OCI-LY1 (cell line): ENCODE results near the gene ALDH1A1.

Experiments
- EZH2 ChIP-seq: fragments of 200-600 bp; sonication (generic), shearing (Covaris generic); IDR thresholded peaks from 2 replicates; pipeline ENCODE4 v1.8.0; 2017; ENCODE audit warnings: borderline replicate concordance, mixed run types, mild to moderate bottlenecking, antibody characterized with exemption, low read length, moderate library complexity, mixed read lengths
- TF ChIP-seq, protein P1 (sequence below): fragments of 200-600 bp; sonication (generic), shearing (Covaris generic); IDR thresholded peaks from 2 replicates; pipeline ENCODE4 v1.5.1; 2017; ENCODE audit warnings: mild to moderate bottlenecking, antibody characterized with exemption, low read length, moderate library complexity, mixed read lengths

GRCh38 chr9:72998363-72998762 lies 45.5 kb upstream of the ALDH1A1 start:
- TF ChIP-seq, protein P1, sequence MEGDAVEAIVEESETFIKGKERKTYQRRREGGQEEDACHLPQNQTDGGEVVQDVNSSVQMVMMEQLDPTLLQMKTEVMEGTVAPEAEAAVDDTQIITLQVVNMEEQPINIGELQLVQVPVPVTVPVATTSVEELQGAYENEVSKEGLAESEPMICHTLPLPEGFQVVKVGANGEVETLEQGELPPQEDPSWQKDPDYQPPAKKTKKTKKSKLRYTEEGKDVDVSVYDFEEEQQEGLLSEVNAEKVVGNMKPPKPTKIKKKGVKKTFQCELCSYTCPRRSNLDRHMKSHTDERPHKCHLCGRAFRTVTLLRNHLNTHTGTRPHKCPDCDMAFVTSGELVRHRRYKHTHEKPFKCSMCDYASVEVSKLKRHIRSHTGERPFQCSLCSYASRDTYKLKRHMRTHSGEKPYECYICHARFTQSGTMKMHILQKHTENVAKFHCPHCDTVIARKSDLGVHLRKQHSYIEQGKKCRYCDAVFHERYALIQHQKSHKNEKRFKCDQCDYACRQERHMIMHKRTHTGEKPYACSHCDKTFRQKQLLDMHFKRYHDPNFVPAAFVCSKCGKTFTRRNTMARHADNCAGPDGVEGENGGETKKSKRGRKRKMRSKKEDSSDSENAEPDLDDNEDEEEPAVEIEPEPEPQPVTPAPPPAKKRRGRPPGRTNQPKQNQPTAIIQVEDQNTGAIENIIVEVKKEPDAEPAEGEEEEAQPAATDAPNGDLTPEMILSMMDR, result no peak
- TF ChIP-seq EZH2, result no peak
